ENCODE data around the gene SDK1.

SDK1 gene

GRCh38 chr7:4272141-4272540, 971.1 kb downstream of the SDK1 start:
- DNase-seq (ENCODE audit: low spot score), result no peak
- in situ Hi-C loops (cut with MboI; ENCODE audit: low pct_unique_long_range_greater_than_20kb, low sequenced_read_pairs, unreplicated experiment), result no loop called here
- TF ChIP-seq, protein P1, sequence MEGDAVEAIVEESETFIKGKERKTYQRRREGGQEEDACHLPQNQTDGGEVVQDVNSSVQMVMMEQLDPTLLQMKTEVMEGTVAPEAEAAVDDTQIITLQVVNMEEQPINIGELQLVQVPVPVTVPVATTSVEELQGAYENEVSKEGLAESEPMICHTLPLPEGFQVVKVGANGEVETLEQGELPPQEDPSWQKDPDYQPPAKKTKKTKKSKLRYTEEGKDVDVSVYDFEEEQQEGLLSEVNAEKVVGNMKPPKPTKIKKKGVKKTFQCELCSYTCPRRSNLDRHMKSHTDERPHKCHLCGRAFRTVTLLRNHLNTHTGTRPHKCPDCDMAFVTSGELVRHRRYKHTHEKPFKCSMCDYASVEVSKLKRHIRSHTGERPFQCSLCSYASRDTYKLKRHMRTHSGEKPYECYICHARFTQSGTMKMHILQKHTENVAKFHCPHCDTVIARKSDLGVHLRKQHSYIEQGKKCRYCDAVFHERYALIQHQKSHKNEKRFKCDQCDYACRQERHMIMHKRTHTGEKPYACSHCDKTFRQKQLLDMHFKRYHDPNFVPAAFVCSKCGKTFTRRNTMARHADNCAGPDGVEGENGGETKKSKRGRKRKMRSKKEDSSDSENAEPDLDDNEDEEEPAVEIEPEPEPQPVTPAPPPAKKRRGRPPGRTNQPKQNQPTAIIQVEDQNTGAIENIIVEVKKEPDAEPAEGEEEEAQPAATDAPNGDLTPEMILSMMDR (IDR thresholded peaks at IDR 0.05; ENCODE audit: extremely low read depth, insufficient read depth, missing control alignments), result no peak

DNA sequence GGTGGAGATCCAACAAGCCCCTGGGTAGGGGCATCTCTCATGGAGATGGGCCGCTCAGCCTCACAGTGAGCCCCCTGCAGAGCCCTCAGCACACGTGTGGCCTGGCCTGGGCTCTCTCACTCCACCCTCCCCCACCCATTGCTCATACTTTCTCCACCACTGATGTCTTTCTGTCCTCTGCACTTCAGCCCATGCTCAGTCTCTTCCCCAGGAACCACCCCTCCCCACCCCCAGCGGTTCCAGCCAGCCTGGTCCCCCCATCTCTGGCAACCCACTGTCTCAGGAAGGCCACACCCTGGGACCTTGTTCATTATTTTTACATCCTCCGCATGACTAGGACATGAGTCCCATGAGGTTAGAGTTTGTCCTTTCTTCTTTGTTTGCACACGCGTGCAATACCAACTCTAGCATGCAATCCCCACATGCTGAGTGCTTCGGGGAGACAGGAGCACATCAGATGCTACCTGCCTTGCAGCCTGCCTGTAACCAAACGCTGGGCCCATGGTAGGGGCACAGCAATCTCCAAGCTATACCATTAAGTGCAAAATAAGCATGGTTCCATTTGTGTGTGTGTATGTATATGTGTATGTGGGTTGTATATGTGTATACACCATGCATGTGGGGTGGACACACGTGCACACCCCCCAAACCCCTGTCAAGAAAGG, 972.6 kb downstream of the SDK1 start:
- TF ChIP-seq, protein P1 (IDR thresholded peaks at IDR 0.05; ENCODE audit: extremely low read depth, insufficient read depth, missing control alignments), result no peak
- DNase-seq (ENCODE audit: low spot score), result no peak
- in situ Hi-C loops (cut with MboI; ENCODE audit: low pct_unique_long_range_greater_than_20kb, low sequenced_read_pairs, unreplicated experiment), result no loop called here

GRCh38 chr7:4274286-4274685, 973.2 kb downstream of the SDK1 start:
- TF ChIP-seq, protein P1 (IDR thresholded peaks at IDR 0.05; ENCODE audit: extremely low read depth, insufficient read depth, missing control alignments), result no peak
- no peak for DNase-seq (ENCODE audit: low spot score)
- in situ Hi-C loops (cut with MboI; ENCODE audit: low pct_unique_long_range_greater_than_20kb, low sequenced_read_pairs, unreplicated experiment), result no loop called here

DNA sequence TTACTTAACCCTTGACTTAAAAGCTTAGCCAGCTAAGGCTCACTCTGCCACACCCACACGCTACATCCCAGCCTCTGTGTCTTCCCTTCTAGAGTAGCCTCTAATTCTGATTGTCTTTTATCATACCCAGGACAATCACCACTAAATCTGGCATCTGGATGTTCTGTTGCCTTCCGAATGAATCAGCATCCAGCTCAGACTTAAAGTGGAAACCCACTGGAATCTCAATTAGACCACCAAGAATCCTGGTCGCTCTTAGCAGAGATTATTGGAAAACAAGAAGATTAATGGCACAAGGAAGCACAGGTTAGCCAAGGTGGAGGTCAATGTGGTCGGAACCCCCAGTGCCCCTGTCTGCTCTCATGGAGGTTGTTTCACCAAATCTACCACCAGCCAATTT, 976.9 kb downstream of the SDK1 start:
- in situ Hi-C loops (cut with MboI; ENCODE audit: low pct_unique_long_range_greater_than_20kb, low sequenced_read_pairs, unreplicated experiment), result no loop called here
- DNase-seq (ENCODE audit: low spot score), result no peak
- TF ChIP-seq, protein P1 (IDR thresholded peaks at IDR 0.05; ENCODE audit: extremely low read depth, insufficient read depth, missing control alignments), result no peak

- TF ChIP-seq, protein P1 (IDR thresholded peaks at IDR 0.05; ENCODE audit: extremely low read depth, insufficient read depth, missing control alignments), result no peak
- no peak for DNase-seq (ENCODE audit: low spot score)
- in situ Hi-C loops (cut with MboI; ENCODE audit: low pct_unique_long_range_greater_than_20kb, low sequenced_read_pairs, unreplicated experiment), result no loop called here
Observed at GRCh38 chr7:4279216-4279615, 978.2 kb downstream of the SDK1 start.

GRCh38 chr7:4281231-4281993, 980.4 kb downstream of the SDK1 start:
- in situ Hi-C loops (cut with MboI; ENCODE audit: low pct_unique_long_range_greater_than_20kb, low sequenced_read_pairs, unreplicated experiment), result no loop called here
- no peak for DNase-seq (ENCODE audit: low spot score)

More at GRCh38 chr7:4281231-4281993, 980.4 kb downstream of the SDK1 start:
- TF ChIP-seq, protein P1 (IDR thresholded peaks at IDR 0.05; ENCODE audit: extremely low read depth, insufficient read depth, missing control alignments), result no peak
